Activated T-helper 1 cell treated with Interleukin-2 at 50 U/mL for 16 hours (primary cell): ENCODE measurements around the gene CDC73.
"Not testable (repeated sequence)": the region's sequence is repeated elsewhere in the genome, so short reads cannot be mapped to it uniquely, and the experiment has no call there.

ENCODE experiments used
- DNase-seq: peaks from one replicate; pipeline ENCODE4 v3.0.0-alpha.2; 2020; ENCODE audit warnings: low read depth

Gene CDC73

DNA sequence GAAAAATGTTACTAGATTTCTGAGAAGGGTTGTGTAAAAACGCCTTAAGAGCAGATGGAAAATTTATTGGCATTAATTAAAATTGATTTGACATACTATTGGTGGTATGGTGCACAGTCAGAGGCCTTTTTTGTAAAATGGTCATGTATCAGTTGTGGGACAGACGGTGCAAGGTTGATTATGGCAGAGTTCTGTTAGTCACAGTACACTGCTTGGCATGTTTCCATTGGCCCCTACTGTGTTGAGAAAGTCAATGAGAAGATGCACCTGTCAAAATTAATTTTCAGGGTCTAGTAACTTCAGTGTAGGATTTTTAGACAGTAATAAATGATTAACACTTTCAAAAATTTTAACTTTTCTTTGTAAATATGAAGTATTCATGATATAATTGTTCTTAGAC lies 60.2 kb downstream of the CDC73 start:
- DNase-seq, result no peak

DNA sequence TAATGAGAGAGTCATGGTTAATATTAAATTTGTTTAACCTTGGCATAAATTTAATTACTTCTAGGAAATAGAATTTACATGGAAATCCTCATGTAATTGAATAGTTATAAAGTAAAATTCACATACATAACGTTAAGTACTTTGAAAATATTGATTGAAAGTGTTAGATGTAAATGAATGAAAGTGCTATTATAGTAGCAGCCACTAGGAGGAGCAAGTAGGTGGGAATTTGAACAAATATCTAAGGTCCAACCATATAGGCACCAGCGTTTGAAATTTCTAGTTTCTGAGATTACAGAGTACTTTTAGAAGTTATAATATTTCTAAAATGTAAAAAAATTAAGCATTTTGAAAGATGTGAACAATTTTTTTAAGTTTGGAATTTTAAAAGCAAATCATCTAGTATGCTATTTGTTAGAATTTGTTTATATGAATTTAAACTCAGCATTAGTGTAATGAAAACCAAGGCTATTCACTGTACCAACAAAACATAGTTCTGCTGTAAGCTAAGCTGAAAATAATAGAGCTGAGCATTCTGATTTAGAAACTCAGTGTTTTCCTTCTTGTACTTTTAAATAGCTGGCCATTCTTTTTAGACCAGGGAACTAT lies 61.3 kb downstream of the CDC73 start:
- DNase-seq, result no peak

DNA sequence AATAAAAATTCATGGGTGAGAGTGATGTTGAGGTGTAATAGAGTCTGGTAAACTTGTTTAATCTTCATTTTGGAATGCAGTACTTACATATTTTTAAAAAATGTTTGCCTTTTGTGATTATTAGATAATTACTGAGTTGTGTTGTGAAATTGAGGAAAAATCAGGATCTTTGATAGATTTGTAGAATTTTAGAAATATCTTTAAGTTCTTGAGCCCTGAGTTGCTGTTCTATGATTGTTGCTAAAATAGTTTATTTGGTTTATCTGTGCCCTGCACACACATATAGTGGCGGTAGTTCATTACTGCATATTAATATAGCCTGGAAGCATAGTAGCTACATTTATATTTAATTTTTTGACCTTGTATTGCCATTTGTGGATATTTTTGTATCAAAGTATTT lies 62.9 kb downstream of the CDC73 start:
- no peak for DNase-seq

DNA sequence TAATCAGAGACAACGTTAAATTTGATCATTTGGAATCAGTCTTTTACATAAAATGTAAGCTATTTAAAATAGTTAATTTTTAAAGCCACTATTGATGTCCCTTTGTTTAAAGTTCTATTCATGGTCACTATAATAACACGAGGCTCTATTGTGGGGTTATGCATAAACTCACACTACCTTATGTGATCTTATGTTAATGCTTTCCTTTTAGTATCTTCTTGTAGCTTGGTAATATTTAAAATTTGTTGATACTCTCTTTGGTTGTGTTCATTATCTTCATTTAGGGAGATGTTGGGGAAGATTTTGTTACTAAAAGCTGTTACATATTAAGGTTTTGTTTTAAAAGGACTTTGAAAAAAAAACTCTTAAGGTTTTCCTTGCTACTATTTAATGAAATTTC lies 63.4 kb downstream of the CDC73 start:
- DNase-seq, result no peak

DNA sequence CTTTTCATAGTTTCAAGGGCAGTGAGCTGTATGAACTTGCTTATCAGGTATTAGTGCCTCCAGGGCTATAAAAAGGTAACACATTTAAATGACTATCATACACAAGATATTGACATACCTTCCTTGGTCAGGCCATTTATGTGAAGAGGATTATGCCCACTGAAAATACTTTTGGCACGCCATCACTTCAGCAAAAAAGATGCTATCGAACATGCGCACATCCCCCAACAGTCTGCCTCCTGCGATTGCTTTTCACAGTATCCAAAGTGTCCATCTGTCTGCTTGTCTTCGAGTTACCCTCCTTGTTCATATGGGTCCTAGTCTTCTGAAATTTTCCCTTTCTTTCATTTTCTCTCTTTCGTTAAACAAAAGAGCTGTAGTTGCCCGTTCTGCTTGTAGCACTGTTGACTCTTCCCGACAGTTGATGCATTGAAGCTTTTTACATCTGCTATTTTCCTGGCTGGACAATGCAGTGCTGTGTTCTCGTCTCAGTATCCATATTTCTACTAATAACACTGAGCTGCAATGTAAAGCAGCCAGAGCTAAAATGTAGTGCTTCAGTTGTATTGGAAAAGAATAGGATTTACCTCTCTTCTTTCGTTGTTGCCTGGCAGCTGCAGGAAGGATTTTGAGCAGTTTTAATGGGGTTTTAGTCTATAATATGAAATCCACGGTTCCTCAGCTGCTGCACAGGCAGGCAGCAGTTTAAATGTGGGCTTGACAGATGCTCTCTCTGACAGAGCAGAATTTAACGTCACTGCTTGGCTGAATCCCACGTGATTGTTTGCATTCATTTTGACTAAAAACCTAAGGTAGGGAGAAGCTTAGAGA lies 64.3 kb downstream of the CDC73 start, which contains the start of gene B3GALT2:
Gene B3GALT2, minus strand, starts transcription at position 713 of the 831 bp plus-strand sequence. CDS start 5,051 bp downstream, outside the sequence.
- DNase-seq, result peak; percentile 1

DNA sequence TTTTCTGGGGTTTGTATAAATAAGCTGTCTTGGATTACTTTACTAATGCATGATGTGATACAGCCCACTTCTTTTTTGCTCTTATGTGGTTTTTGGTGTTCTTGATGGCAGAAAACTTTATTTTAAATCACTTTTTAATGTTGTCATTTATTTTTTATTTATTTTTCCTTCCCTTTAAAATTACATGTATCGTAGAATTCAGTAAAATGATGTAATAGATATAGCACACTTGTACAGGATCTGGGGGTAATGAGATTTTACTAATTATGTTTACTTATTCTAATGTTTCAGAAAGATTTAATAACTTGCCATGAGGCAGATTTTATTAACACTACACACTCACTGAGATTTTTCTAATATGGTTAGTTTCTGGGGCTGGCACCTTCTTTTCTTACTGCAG lies 65.3 kb downstream of the CDC73 start:
- DNase-seq, result no peak

DNA sequence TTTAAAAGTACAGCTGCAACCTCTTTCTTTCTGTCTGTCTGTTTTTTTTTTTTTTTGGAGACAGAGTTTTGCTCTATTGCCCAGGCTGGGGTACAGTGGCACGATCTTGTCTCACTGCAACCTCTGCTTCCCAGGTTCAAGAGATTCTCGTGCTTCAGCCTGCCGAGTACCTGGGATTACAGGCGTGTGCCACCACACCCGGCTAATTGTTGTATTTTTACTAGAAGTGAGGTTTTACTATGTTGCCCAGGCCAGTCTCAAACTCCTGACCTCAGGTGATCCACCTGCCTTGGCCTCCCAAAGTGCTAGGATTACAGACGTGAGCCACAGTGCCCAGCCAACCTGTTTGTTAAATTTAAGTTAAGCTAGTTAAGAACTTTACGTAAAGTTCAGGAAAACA lies 67.1 kb downstream of the CDC73 start:
- not testable (repeated sequence) for DNase-seq

DNA sequence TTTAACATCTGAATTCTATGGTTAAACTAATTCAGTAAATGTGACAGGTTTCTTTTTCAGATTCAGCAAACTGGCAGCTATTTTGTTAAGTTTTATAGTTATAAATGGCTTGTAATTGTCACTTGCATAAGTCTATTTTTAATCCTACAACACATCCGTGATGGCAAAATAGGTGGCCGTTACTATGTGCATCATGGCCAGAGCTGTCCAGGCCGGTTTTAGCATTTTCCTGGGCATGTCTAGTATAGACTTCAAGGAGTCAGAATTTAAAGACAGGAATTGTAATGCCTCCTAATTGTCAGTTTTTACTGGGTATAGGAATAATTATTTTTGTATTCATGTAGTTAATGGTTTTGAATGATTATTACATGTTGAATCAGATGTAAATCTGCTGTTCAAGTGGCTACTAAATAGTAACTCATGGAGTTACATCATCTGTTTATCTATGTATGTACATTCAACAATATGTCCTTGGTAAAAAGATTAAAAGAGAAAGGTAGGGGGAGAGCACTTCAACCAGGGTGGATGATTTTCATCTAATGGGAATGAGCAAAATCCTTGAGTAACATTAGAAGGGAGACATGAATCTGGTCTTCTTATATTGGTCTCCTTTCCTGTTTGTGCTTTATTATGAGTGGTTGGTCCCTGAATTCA lies 67.7 kb downstream of the CDC73 start:
- DNase-seq, result no peak

DNA sequence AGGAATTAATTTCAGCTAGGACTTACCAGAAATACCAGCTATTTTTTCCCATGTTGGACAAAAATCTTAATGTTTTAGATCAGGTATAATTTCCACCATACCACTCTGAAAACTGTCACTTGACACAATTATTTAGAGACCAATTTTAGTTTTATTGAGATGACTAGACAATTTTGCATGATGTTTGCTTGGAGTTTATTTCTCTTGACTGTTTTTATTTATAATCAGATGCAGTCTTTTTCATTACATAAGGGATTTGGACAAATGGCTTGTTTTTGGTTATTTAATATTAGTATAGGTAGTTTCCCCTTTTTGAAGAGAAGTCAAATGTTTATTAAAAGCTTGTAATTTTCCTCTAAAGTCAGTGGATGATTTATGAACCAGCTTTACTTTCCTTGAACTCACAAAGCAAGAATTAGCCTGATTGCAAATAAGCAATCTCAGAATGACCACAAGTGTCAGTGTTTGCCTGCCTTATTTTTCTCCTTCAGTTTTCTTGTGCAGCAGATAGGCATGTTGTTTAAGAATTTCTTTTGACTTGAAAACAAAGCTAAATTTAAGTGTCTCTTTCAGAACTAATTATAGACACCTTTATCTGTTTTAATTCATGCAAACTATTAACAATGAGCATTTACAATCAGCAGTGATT lies 68.4 kb downstream of the CDC73 start:
- DNase-seq, result no peak

DNA sequence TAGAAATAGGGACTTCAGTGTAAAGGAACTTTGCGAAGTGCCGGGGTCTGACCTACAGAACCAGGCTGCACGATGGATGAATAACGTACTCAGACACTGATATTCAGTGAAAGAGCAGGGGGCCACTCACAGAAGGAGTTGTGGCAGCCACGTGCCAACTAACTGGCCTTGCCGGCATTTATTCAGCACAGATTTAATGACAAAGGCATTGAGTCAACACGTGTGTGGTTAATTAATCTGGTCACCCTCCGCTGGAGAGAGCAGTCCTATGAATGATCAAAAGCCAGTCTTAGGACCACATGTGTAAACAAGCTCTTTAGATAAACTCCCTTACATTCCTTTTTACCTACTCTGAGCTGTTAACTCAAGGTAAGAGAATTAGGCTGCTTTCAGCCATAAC lies 70.8 kb downstream of the CDC73 start:
- no peak for DNase-seq

DNA sequence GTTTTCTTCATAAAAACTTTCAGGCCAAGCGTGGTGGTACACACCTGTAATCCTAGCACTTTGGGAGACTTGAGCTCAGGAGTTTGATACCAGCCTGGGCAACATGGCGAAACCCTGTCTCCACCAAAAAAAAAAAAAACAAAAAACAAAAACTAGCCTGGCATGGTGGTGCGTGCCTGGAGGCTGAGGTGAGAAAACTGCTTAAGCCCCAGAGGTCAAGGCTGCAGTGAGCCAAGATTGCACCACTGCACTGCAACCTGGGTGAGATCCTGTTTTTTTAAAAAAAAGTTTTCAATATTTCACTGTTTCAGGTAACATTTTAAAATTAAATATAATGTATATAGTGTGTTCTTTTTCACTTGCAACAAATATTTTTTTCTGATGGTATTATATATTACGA lies 78.1 kb downstream of the CDC73 start:
- DNase-seq, result no peak

DNA sequence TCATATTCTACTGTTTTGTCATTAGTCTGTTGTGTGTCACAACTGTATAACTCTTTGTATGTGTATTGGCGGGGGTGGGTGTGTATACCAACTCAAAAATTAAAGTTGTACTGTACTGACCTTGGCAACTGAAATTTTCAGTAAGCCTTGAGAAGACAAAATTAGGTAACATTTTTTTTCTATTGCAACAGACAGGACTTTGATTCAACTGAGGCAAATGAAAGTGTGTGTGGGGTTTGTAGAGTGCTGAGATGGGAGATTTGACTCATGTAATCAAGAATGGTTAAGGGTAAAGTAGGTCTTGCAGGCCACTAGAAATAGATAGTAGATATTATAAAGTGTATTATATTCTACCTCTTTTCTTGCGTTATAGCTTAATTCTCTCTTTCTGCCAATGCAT lies 79.2 kb downstream of the CDC73 start:
- no peak for DNase-seq

DNA sequence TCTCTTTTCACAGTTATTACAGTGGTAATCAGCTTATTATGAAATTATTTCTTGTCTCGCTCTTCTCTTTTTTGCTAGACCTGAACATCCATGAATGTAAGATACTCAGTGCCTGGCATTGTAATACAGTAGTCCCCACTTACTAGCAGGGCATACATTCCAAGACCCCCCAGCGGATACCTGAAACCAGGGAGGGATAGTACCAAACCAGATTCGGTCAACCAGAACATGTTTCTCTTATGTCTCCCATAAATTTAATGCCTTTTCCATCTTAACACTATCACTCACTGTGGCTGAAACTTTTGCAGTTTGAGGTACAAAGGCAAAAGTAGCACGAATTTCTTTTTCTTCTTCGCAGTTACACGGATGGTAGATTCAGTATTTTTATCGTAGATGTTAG lies 89.2 kb downstream of the CDC73 start:
- DNase-seq, result no peak

DNA sequence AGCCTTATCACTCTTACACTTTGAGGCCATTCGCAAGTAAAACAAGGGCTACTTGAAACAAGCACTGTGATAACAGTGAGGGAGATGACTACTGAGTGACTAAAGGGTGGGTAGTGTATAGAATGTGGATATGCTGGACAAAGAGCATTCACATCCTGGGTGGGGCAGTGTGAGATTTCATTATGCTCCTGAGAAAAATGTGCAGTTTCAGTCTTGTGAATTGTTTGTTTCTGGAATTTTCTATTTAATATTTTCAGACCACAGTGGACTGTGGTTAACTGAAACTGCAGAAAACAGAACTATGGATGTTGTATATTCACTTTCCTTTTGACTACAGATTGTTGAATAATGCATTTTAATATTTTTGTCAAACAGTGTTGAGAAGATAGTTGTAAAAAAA lies 89.7 kb downstream of the CDC73 start:
- no peak for DNase-seq

DNA sequence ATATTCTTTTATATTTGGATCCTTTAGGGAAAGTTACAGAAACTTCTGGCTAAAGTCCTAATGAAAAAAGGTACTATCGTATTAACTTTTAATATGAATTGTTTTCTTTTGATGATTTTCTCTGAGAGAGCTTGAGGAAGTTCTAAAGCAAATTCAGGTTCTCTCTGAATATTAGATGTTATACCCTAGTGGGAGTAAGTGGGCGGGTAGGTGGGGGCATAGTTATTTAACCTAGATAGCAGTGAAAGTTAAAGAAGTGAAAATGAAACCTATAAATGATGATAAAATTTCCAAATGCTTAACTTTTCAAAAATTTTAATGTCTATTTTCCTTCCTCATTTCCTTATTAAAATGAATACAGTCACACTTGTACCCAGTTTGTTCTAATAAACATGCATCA lies 90.8 kb downstream of the CDC73 start:
- no peak for DNase-seq

DNA sequence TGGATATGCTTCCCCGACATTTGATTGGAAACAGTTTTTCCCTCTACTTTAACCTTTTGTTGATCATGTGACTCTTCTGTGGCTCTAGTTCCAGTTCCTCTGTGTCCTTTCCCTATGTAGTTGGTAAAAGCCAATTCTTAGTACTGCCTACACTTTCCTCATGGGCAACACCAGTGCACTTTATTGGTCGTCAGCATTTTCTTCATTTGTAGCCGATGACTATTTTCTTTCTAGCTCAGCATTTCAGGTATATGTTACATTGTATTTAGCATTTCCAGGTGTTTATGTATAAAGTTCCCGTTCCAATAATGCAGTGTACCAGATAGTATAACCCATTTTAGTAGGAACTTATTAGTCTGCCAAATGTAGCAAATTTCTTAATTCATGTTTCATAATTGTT lies 92.2 kb downstream of the CDC73 start:
- no peak for DNase-seq

DNA sequence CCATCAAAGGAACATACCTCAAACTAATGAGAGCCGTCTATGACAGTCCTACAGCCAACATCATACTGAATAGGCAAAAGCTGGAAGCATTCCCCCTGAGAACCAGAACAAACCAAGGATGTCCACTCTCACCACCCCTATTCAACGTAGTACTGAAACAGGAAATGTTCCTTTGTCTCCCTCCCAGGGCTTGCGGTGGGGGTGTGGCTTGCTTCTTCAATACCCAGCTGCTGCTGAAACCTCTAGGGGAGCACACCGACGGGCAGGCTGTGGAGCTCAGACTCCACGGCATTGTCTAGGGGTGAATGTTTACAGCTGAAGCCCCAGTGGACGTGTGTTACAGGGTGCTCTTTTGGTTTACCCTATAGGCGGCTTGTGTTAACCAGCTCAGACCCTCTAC lies 95.1 kb downstream of the CDC73 start:
- DNase-seq, result no peak

DNA sequence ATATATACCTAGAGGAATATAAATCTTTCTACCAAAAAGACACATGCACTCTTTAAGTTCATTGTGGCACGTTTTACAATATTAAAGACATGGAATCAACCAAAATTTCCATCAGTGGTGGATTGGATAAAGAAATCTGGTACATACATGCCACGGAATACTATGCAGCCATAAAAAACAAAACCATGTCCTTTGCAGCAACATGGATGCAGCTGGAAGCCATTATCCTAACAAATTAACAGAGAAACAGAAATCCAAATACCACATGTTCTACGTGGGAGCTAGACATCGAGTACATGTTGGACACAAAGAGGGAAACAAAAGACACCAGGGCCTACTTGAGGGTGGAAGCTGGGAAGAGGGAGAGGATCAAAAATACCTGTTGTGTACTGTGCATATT lies 97.6 kb downstream of the CDC73 start:
- DNase-seq, result no peak

DNA sequence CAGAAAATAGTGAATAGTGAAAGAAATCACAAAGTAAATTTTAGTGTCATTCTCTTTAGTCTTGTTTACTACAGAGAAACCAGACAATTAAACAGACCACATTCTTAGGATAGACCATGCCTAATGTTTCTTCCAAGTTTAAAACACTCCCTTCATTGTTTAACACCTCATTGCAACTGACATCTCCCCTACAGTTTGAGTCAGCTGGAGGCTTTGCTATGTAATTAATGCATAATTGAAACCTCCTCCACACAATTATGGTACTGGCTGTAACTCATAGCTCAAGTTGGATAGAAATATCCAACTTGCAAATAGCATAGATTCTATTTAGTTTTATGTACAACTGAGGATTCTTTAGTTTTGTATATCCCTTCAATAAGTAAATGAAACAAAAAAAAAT lies 99.8 kb downstream of the CDC73 start:
- no peak for DNase-seq

DNA sequence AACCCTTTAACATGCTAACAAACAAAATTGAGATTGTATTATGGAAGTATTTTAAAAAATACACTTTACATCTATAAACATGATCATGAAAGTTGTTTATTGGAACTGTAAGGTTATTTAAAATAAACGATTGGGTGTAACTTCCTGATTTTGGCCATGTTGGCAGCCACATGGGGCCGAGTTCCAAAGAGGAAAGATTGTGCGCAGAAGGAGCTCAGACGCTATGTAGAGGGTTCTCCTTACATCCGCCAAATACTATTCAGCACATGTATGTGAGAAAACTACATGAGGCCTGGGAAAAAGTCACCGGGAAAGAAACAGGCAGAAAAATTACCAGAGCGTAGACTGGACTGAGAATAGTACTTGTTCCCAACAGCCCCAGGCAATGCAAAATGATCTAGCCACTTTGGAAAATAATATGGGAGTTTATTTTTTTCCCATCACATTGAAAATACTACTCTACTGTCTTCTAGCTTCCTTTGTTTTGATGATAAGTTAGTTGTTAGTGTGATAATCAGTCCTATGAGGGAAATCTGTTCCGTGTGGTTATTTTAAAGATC lies 100.3 kb downstream of the CDC73 start:
- DNase-seq, result no peak

DNA sequence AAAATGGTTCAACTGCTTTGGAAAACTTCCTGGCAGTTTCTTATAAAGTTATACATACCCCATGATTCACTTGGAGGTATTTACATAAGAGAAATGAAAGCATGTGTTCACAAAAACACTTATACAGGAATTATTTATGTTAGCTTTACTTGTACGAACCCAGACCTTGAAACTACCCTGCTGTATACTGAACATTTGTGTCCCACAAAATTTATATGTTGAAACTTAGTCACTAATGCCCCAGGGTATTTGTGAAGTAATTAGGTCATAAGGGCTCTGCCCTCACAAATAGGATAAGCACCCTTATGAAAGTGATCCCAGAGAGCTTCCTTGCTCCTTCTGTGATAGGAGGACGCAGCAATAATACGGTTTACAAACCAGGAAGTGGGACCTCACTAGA lies 107.3 kb downstream of the CDC73 start:
- no peak for DNase-seq

DNA sequence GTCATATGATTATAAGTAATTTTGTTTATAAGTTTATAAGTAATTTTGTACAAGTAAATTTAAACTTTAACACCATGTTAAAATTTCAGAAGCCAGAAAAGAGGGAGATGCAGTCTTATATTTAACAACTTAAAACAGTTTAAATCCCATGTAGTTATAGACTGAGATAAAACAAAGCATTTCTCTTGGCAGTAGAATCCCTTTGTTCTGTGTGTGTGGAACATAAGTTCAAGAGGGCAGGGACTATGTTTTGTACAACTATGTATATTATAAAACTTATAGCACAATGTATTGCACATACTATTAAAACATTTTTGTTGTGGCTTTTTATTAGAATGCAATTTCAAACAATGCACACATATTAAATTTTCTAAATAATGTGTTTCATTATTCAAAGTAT lies 109.3 kb downstream of the CDC73 start:
- DNase-seq, result not testable (repeated sequence)
